ENCODE data around the gene UBE2R2. TPM values are rescaled to one million over a fixed set of nuclear protein-coding genes. Genes with fewer than 3 reads are reported as not detected.
"Not testable (repeated sequence)": the region's sequence is repeated elsewhere in the genome, so short reads cannot be mapped to it uniquely, and the experiment has no call there.

Gene UBE2R2
- total and polyA plus RNA-seq, 2 of the 4 experiments (the other 2 are of a cell fraction): 12.7 to 24.8 TPM

GRCh38 chr9:33795819-33796218 is 21.1 kb upstream of the UBE2R2 start:
- Histone ChIP-seq H3K18ac (ENCODE audit: low read depth, low read length) (no peak overlapping the region), H3K56ac (ENCODE audit: extremely low read depth, insufficient read depth, low read length) (no peak overlapping the region), H4K5ac (ENCODE audit: low read depth, low read length) (no peak overlapping the region), H3K4me2 (ENCODE audit: low read depth, low read length) (no peak overlapping the region), H3K9me1 (ENCODE audit: insufficient read depth, low read length) (peaks cover 7% of the 10 kb centered on the region), H2AK9ac (replicated peaks; ENCODE audit: low read depth, low read length, poor library complexity) (no peak overlapping the region), H3K9me3 (ENCODE audit: control insufficient read depth, insufficient read depth, low read length) (peaks cover 6% of the 10 kb centered on the region), H3K9ac (ENCODE audit: low read depth, low read length) (no peak overlapping the region), H3K27ac (ENCODE audit: insufficient read depth, low read length) (no peak overlapping the region), H3K4me1 (ENCODE audit: control insufficient read depth, insufficient read depth, low read length) (peaks cover 4% of the 10 kb centered on the region; the same call in 1 of the 2 replicates), H3K79me1 (ENCODE audit: low read depth in 1 of 2, low read length in 2 of 2) (no peaks in the 10 kb centered on the region), H2AK5ac (ENCODE audit: low read depth, low read length) (no peak overlapping the region), H3K36me3 (ENCODE audit: control insufficient read depth, insufficient read depth, low read length) (no peaks in the 10 kb centered on the region), H4K8ac (ENCODE audit: low read depth in 2 of 2, low read length in 2 of 2) (no peak overlapping the region), H3K4ac (ENCODE audit: low read depth, low read length) (no peak overlapping the region), H2BK5ac (ENCODE audit: low read depth, low read length, poor library complexity, severe bottlenecking) (no peak overlapping the region), H2BK20ac (ENCODE audit: low read depth, low read length) (no peak overlapping the region), H3K14ac (replicated peaks; ENCODE audit: low read depth, low read length) (no peak overlapping the region; the same call in 1 of the 2 replicates), H3K4me3 (ENCODE audit: insufficient read depth, low read depth, low read length) (no peak overlapping the region), H2AFZ (replicated peaks; ENCODE audit: low read length, poor library complexity) (no peak overlapping the region), H3K27me3 (ENCODE audit: control insufficient read depth, insufficient read depth, low read length) (peaks cover 25% of the 10 kb centered on the region), H2BK120ac (ENCODE audit: low read depth, low read length) (no peak overlapping the region), H4K20me1 (ENCODE audit: insufficient read depth, low read length) (no peaks in the 10 kb centered on the region), H4K91ac (ENCODE audit: insufficient read depth, low read depth, low read length) (no peak overlapping the region), H3K23ac (ENCODE audit: low read depth, low read length) (no peak overlapping the region), H2BK15ac (ENCODE audit: low read depth, low read length) (no peak overlapping the region)
- no TSS peak for BruUV-seq (replicated peaks)
- TF ChIP-seq RCOR1 (IDR thresholded peaks at IDR 0.05; ENCODE audit: insufficient replicate concordance, low read length): no peak
- no peak for TF ChIP-seq SMC3 (IDR thresholded peaks at IDR 0.05; ENCODE audit: low read depth, low read length)
- no peak for TF ChIP-seq MXI1 (IDR thresholded peaks at IDR 0.05; ENCODE audit: borderline replicate concordance, low read depth, low read length)
- TF ChIP-seq BHLHE40 (IDR thresholded peaks at IDR 0.05; ENCODE audit: low read depth, low read length): no peak
- TF ChIP-seq RFX5 (IDR thresholded peaks at IDR 0.05; ENCODE audit: low read depth, low read length): no peak
- no peak for TF ChIP-seq ELK1 (IDR thresholded peaks at IDR 0.05; ENCODE audit: borderline replicate concordance, low read depth, low read length)
- TF ChIP-seq FOS (IDR thresholded peaks at IDR 0.05; ENCODE audit: low read depth, low read length): no peak
- no peak for TF ChIP-seq CHD1 (IDR thresholded peaks at IDR 0.05; ENCODE audit: low read depth, low read length)
- no peak for TF ChIP-seq MAZ (IDR thresholded peaks at IDR 0.05; ENCODE audit: borderline replicate concordance, low read depth, low read length)
- in situ Hi-C loops (cut with MboI; ENCODE audit: low sequenced_read_pairs): no loop called here
- ATAC-seq (ENCODE audit: low read depth): no peak
- no peak for DNase-seq
- intact Hi-C loops (cut with micrococcal nuclease): no loop called here
- POLR2A ChIA-PET (ENCODE audit: unreplicated experiment): no interaction called here
- WGBS, 2 experiments (ENCODE audit: extremely low coverage in 2 of 2, insufficient read length in 1 of 2): 60% methylated on average over 1 of the region's 4 CpGs; no CpG with 5 or more reads in 1 of the 2 experiments
- dilution Hi-C loops (cut with HindIII; ENCODE audit: low sequenced_read_pairs, unreplicated experiment): no loop called here
- CTCF ChIA-PET: no interaction called here

GRCh38 chr9:33796679-33797078 is 20.3 kb upstream of the UBE2R2 start:
- H2BK5ac ChIP-seq (ENCODE audit: low read depth, low read length, poor library complexity, severe bottlenecking); H3K56ac ChIP-seq (ENCODE audit: extremely low read depth, insufficient read depth, low read length); H4K91ac ChIP-seq (ENCODE audit: insufficient read depth, low read depth, low read length); dilution Hi-C loops (cut with HindIII; ENCODE audit: low sequenced_read_pairs, unreplicated experiment); H3K18ac ChIP-seq (ENCODE audit: low read depth, low read length); POLR2A ChIA-PET (ENCODE audit: unreplicated experiment); H3K23ac ChIP-seq (ENCODE audit: low read depth, low read length); H2BK20ac ChIP-seq (ENCODE audit: low read depth, low read length); H3K4me2 ChIP-seq (ENCODE audit: low read depth, low read length); H3K9me1 ChIP-seq (ENCODE audit: insufficient read depth, low read length); CTCF ChIA-PET; H4K20me1 ChIP-seq (ENCODE audit: insufficient read depth, low read length); H3K27ac ChIP-seq (ENCODE audit: insufficient read depth, low read length); H4K8ac ChIP-seq (ENCODE audit: low read depth in 2 of 2, low read length in 2 of 2); H3K9ac ChIP-seq (ENCODE audit: low read depth, low read length); H3K4me3 ChIP-seq (ENCODE audit: insufficient read depth, low read depth, low read length); H3K14ac ChIP-seq (replicated peaks; ENCODE audit: low read depth, low read length); H2BK15ac ChIP-seq (ENCODE audit: low read depth, low read length); H3K9me3 ChIP-seq (ENCODE audit: control insufficient read depth, insufficient read depth, low read length); H3K36me3 ChIP-seq (ENCODE audit: control insufficient read depth, insufficient read depth, low read length); H2AK9ac ChIP-seq (replicated peaks; ENCODE audit: low read depth, low read length, poor library complexity); H3K4ac ChIP-seq (ENCODE audit: low read depth, low read length); H4K5ac ChIP-seq (ENCODE audit: low read depth, low read length); in situ Hi-C loops (cut with MboI; ENCODE audit: low sequenced_read_pairs); ATAC-seq (ENCODE audit: low read depth); intact Hi-C loops (cut with micrococcal nuclease); DNase-seq; BruUV-seq (replicated peaks); H2BK120ac ChIP-seq (ENCODE audit: low read depth, low read length); H2AK5ac ChIP-seq (ENCODE audit: low read depth, low read length); H3K4me1 ChIP-seq (ENCODE audit: control insufficient read depth, insufficient read depth, low read length); H2AFZ ChIP-seq (replicated peaks; ENCODE audit: low read length, poor library complexity); H3K79me1 ChIP-seq (ENCODE audit: low read depth in 1 of 2, low read length in 2 of 2): not testable (repeated sequence)
- WGBS, 2 experiments (ENCODE audit: extremely low coverage in 2 of 2, insufficient read length in 1 of 2): 50% methylated on average over 2 of the region's 5 CpGs; no CpG with 5 or more reads in 1 of the 2 experiments
- peaks cover 25% of the 10 kb centered on the region for H3K27me3 ChIP-seq (ENCODE audit: control insufficient read depth, insufficient read depth, low read length)
